Measurements from ENCODE around the gene ADAM10.

Gene ADAM10

DNA sequence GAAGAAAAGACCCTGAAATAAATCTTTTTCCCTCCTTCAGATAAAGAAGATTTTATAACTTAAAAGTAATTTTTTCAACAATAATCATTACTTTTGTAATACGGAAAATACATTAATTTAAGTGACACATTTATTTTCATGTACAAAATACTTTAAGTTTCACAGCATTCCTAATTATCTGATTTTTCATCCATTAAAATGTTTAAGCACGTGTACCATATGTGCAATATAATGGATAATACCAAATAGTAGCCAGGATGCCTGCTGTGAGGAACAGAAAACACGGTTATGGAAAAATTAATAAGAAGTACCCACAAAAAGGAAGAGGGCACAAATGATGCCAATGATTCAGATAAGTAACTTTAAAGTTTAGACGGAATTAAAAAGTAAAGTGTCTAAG is 33.5 kb downstream of the ADAM10 start:
- DNase-seq (ENCODE audit: low read depth): no peak

DNA sequence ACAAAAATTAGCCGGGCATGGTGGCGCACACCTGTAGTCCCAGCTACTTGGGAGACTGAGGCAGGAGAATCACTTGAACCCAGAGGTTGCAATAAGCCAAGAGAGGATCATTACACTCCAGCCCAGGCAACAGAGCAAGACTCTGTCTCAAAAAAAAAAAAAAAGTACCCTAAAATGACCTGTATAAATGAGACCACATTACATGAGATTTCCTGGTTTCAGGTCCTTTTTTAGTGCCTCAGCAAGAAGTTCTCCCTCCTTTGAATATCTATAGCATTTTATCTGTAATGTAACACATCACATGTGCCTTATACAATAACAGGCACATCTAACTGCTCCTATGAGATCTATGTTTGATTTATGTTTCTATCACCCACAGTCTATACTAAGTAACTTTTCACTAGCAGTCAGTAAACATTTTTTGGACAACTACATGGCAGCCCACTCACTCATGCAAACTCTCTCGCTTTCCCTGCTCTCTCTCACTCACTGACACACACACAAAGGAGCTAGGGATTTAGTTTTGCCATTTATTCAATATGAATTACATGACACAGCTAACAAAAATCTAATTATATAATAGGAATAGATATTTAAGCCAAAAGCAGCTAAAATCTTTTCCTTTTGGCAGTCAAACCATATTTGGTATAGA is 34.1 kb downstream of the ADAM10 start:
- no peak for DNase-seq (ENCODE audit: low read depth)

DNA sequence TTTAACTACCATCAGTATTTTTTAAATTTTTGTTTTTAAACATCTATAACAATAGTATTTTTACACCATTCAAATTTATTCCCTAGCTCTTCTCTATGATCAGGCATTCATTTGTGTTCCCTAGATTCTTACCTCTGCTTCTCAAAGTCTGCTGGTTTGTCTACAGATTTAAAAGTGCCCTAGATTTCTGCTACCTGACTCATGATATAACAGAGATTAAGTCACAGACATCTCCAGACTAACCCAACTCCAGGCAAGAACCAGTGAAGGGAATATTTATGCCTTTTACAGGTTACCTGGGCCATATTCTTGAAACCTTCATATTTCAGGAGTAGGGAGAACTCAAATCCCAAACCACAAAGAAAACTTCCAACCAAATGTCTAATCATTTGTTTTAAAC is 38.8 kb downstream of the ADAM10 start:
- no peak for DNase-seq (ENCODE audit: low read depth)

DNA sequence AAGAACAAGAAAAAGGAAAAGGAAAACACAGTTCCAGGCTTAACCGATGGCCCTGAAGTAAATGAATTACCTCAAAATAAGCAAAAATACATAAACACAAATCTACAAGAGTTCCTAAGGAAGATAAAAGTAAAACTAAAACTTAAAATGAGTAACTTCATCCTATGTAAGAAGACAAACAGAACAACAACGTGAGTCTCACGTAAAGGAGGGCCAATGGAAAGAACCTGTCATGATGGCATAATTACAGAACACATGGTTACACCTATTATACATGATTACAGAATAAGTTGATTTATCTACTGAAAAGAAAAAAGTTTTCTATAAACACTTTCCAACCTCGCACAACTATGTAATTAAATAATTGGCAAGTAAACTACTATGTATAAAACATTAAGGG is 42.1 kb downstream of the ADAM10 start:
- no peak for DNase-seq (ENCODE audit: low read depth)

DNA sequence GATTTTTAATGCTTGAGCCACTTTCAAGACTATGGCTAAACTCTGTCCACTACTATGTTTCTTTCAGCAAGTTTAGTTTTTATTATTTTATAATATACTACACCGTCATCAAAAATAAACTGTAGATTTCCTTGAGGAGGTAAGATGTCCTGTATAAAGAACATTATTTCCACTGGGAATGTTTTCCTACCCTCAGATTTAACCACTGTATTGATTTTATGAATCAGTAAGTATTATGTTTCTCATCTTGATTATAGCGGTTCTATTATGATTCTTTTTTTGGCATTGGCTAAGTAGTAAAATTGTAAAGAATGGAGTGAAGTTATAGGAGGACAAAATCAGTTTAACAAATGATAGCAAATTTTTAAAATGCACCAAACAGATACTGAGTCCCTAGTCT is 44.4 kb downstream of the ADAM10 start:
- no peak for DNase-seq (ENCODE audit: low read depth)

DNA sequence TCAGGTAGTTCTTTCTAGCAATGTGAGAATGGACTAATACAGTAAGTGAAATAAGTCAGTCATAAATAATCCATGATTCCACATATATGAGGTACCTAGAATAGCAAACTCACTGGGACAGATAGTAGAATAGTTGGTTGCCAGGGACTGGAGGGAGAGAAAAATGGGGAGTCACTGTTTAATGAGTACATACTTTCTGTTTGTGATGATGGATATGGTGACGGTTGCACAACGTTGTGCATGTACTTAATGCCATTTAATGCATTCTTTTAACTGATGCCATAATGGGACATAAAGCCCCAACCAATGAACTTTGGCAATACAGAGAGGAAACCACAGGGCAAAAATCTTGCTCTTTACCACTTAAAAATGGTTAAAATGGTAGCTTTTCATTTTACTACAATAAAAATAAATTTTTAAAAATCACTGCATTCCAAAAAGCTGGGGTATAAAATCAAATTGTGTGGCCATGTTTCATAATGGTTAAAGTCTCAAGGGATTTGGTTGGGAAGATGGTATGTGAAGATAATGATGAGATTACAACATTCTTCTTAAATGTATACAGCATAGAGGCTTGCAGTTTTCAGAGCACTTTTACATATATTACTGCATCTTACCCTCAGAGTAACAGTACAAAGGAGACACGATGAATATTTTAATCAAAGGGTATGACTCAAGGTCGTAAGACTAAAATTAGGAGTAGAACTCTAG is 45.2 kb downstream of the ADAM10 start:
- DNase-seq (ENCODE audit: low read depth): peak; percentile 58

DNA sequence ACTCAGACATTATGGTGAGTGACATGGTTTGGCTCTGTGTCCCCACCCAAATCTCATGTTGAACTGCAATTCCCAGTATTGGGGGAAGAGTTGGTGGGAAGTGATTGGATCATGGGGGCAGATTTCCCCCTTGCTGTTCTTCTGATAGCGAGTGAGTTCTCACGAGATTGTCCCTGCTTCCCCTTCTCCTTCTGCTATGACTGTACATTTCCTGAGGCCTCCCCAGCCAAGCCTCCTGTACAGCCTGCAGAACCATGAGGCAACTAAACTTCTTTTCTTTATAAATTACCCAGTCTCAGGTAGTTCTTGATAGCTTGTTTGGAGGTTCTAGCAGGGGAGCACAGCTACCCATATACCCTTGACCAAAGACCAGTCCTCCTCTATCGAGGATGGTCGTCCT is 45.9 kb downstream of the ADAM10 start:
- DNase-seq (ENCODE audit: low read depth): no peak

DNA sequence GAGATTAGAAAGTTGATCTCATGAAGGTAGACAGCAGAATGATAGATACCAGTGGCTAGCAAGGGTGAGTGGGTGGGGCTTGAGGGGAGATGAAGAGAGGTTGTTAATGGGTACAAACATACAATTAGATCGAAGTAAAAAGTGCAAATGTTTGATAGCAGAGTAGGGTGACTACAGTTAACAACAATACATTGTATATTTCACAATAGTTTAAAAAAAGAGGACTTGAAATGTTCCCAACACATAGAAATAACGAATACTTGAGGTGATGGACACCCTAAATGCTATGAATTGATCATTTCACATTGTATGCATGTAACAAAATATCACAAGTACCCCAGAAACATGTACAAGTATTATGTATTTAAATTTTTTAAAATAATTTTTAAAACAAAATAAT is 47.3 kb downstream of the ADAM10 start:
- no peak for DNase-seq (ENCODE audit: low read depth)

DNA sequence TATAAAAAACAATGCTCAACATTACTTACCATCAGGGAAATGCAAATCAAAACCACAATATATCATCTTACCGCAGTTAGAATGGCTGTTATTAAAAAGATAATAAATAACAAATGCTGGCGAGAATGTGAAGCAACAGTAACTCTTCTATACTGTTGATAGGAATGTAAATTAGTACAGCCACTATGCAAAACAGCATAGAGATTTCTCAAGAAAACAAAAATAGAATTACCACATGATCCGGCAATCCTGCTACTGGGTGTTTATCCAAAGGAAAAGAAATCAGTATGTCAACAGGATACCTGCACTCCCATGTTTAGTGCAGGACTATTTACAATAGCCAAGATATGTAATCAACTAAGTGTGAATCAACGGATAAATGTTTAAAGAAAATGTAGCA is 48.1 kb downstream of the ADAM10 start:
- DNase-seq (ENCODE audit: low read depth): no peak

DNA sequence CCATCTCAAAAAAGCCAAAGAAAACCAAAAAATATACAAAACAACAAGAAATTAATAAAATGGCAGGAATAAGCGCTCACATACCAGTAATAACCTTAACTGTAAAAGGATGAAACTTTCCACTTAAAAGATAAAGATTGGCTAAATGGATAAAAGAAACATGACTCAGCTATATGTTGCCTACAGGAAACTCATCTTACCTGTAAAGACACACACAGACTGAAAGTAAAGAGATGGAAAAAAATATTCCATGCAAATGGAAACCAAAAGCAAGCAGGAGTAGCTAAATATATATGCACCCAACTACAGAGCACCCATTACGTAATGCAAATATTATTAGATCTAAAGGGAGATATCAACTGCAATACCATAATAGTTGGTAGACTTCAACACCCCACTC is 49.7 kb downstream of the ADAM10 start:
- no peak for DNase-seq (ENCODE audit: low read depth)

DNA sequence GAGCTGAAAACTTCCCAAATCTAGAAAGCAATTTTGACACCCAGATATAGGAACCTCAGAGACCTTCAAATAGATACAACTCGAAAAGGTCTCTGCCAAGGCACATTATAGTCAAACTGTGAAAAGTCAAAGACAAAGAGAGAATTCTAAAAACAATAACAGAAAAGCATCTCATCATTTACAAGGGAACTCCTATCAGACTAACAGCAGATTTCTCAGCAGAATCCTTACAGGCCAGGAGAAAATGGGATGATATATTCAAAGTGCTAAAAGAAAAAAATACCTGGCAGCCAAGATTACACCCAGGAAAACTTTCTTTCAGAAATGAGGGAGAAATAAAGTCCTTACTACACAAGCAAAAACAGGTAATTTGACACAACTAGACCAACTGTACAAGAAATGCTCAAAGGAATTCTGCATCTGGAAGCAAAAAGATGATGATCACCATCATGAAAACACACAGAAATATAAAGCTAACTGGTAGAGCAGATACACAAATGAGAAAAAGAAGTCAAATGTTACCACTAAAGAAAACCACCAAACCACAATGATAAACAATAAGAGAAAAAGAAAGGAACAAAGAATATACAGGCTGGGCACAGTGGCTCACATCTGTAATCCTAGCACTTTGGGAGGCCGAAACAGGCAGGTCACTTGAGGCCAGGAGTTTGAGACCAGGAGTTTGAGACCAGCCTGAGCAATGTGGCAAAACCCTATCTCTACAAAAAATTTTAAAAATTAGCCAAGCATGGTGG is 50.4 kb downstream of the ADAM10 start:
- DNase-seq (ENCODE audit: low read depth): no peak

DNA sequence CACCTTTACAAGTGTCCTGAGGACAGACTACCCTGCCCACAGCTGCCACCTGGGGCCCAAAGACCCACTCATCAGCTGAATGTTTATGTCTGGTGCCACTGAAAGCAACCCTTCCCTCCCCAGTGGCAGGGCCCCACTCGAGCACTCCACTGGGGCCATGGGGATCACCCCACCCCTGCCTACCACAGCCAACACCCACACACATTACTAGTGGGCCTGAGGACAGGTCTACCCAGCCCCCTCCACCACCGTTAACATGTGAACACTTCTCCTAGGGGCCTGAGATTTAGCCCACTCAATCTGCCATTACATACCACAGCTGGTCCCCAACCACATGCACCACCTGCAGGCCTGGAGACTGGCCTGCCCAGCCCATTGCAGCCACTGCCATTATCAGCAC is 52.3 kb downstream of the ADAM10 start:
- DNase-seq (ENCODE audit: low read depth): no peak

DNA sequence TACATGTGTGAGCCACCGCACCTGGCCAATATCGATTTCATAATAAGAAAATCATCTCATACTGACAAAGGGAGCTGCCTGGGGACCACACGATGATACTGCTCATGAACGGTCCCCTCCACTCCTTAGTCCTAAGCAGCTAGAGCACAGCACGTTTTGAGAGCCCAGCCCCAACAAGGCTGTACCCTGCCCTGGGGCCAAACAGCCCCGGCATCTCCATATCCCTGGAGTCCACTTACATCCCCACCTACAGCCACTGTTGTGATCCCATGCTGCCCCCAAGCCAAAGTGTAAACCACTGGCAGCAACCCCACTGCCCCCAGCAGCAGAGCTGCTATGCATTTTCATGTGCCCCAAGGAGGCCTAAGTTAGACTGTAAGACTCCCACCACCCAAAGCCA is 52.8 kb downstream of the ADAM10 start:
- DNase-seq (ENCODE audit: low read depth): no peak

DNA sequence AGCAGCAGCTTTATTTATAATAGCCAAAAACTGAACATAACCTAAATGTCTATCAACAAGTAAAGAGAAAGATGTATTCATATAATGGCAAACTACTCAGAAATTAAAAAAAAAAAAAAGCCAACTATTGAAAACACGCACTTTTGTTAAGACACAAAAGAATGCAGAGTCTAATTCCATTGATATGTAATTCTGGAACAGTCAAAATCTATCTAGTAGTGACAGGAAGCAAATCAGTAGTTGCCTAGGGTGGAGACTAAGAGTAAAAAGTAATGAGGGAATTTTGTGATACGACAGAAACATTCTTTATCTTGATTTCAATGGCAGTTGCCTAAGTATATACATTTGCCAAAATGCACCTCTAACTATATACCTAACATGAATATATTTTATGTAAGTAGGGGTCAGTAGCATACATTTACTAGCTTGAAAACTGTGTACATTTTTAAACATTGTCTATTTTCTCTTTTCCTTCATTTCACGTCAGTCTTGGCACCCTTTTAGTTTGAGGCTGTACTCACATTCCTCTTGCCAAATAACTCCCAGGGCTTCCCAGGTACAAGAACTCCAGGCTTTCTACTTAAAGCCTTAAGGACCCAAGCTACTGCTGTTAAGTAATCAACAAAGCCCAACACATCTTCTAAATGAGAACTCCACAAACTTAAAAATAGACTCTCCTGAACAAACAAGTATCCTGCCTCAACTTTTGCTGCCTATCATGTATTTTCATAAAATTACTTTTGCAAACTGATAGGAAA is 54.7 kb downstream of the ADAM10 start:
- no peak for DNase-seq (ENCODE audit: low read depth)

DNA sequence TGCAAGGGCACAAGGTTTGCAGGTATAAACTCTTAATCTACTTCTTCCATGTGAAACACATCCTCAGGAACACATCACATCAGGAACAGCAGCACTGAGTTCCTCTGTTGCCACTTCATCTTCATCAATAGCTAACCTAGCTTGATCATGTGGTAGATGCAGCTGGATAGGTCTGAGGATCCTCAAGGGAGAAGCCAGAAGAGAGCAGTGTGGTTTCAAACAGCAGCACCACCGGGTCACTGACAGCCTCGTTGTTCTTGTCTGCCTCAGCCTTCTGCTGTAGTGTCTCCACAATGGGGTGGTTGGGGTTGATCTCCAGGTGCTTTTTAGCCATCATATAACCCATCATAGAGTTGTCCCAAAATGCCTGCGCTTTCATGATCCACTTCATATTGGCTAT is 58.8 kb downstream of the ADAM10 start:
- no peak for DNase-seq (ENCODE audit: low read depth)

DNA sequence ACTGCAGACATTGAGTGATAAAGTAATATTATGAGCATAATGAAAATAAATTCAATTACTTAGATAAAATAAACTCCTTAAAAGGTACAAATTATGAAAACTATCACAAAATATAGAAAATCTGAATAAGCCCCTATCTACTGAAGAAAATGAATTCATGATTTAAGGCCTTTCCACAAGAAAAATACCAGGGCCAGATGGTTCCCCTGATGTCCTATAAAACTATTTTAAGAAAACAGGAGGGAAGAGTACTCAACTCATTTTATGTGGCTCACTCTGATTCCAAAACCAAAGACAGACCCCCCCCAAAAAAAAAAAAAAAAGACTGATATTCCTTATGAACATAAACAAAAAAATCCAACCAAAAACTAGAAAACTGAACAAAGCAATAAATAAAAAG is 59.9 kb downstream of the ADAM10 start:
- DNase-seq (ENCODE audit: low read depth): no peak

DNA sequence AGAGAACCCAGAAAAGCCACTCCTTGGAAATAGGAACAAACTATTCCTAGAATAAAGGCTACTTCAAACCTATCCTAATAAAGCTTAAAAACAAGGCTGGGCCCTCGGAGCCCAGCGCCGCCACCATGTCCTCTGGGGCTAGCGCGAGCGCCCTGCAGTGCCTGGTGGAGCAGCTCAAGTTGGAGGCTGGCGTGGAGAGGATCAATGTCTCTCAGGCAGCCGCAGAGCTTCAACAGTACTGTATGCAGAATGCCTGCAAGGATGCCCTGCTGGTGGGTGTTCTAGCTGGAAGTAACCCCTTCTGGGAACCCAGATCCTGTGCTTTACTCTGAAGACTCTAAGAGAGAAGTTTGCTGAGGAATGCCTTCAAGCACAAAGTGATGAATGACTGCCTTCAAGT is 63.2 kb downstream of the ADAM10 start:
- no peak for DNase-seq (ENCODE audit: low read depth)

DNA sequence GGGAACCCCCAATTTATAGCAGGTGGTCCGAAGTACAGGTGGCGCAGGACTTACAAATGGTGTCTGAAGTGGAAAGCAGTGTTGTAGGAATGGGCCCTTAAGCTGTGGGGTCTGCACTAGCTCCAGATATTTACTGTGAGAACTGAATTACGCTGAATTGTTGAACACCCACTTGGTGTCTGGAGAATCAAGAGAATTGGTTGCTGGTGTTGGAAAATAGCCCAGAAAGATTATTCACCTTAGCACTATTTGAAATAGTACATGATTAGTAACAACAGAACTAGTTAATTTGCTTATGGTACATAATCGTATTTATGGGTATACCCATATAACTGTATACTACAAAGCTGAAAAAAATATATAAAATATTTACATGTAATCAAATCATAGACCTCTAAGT is 64.8 kb downstream of the ADAM10 start:
- no peak for DNase-seq (ENCODE audit: low read depth)

DNA sequence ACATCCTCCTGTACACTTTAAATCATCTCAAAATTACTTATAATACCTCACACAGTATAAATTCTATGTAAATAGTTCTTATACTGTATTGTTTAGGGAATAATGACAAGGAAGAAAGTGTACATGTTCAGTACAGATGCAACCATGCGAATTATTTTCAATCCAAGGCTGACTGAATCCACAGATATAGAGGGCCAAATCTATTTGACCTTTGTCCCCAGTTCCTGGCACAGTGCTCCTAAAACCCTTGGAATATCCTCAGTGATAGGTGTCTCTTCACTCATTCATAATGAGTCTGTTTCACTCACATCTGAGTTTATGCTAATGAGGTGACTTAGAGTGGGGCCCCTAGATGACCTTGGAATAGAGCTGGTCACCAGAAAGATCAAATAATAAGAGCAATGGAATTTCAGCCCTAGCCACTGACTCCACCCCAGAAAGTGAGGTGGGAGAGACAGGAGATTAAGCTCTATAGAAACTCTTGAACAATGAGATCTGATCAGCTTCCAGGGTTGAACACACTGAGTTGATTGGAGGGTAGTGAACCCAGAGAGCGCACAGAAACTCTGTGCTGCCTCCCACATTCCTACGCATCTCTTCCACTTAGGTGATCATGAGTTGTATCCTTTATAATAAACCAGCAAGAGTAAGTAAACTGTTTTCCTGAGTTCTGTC is 65.3 kb downstream of the ADAM10 start:
- no peak for DNase-seq (ENCODE audit: low read depth)

DNA sequence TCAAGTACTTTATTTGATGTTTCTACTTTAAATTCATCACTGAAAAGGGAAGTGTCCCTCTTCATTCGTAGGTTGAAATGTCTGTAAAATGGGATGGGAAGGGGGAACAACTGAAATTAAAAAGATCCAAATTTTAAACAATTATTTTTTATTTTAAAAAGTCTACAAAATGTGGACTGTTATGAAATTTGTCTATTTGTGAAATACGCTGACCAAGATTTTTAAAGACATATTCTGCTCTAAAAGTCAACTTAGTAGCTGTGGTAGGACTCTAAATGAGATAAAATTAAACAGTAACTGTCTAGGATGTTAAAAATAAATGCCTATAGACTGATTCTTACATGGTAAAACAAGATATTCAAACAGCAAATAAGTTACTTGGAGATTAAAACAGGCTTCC is 67.3 kb downstream of the ADAM10 start:
- no peak for DNase-seq (ENCODE audit: low read depth)

DNA sequence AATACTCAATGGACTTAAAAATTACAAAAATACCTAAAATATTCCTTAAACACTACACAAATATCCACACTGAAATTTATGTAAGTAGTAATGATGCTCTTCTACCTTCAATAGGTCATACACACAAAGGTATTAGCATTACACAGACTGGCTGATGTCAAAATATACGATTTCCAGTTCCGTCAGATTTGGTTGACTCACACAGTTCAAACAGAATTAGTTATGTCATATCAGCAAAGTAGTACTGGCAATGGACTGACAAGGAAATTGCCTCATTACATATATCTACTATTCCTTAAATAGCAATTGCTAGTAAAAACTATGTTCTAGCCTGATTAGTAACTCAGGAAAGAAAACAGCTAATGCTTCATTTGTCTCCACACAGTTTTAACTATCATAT is 70.8 kb downstream of the ADAM10 start:
- DNase-seq (ENCODE audit: low read depth): no peak

DNA sequence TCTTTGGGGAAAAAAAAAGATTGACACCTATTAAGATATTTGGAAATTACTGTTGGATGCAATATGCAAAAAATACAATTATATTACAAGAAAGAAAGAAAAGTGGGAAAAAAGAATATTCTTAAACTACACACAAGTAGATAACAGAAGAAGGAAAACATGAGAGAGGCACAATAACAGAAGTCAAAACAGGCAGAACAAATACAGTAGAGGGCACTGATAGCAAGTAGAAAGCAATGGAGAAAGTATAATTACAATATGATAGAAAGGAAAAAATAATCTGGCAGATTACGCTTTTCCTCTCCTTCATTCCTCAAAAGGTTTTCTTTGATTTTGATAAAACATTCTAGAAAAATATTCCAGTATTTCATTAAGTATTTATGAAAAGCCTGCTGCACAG is 72.1 kb downstream of the ADAM10 start:
- DNase-seq (ENCODE audit: low read depth): no peak

Data from EH (cell line).